SU-DHL-6 (cell line): ENCODE results near the gene ACP4.

Experiments
- CTCF ChIP-seq: fragments of 200-600 bp; sonication (generic); IDR thresholded peaks from one replicate; pipeline ENCODE4 v1.5.1; 2017; ENCODE audit warnings: antibody characterized with exemption, mild to moderate bottlenecking, low read length, moderate library complexity; ENCODE audit not compliant: insufficient read depth, poor library complexity, severe bottlenecking
- EZH2phosphoT487 ChIP-seq: fragments of 200-600 bp; sonication (generic), shearing (Covaris generic); conservative IDR thresholded peaks from 2 replicates; pipeline ENCODE4 v1.6.1; 2018; ENCODE audit warnings: mild to moderate bottlenecking, antibody characterized with exemption, low read length, moderate library complexity, mixed read lengths

GRCh38 chr19:50797429-50797780, 7.2 kb downstream of the ACP4 start:
- TF ChIP-seq CTCF, result no peak
- no peak for TF ChIP-seq EZH2phosphoT487
